ENCODE measurements around the gene DPP8.
"Not testable (repeated sequence)": the region's sequence is repeated elsewhere in the genome, so short reads cannot be mapped to it uniquely, and the experiment has no call there.

DNA sequence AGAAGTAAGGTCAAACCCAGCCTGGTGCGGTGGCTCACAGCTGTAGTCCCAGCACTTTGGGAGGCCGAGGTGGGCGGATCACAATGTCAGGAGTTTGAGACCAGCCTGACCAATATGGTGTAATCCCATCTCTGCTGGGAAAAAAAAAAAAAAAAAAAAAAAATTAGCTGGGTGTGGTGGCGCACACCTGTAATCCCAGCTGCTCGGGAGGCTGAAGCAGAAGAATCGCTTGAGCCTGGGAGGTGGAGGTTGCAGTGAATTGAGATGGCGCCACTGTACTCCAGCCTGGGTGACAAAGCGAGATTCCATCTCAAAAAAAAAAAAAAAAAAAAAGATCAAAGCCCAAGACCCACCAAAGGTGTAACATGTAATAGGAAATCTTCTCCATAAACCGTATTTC is 31.8 kb upstream of the DPP8 start:
- TF ChIP-seq, protein P1, sequence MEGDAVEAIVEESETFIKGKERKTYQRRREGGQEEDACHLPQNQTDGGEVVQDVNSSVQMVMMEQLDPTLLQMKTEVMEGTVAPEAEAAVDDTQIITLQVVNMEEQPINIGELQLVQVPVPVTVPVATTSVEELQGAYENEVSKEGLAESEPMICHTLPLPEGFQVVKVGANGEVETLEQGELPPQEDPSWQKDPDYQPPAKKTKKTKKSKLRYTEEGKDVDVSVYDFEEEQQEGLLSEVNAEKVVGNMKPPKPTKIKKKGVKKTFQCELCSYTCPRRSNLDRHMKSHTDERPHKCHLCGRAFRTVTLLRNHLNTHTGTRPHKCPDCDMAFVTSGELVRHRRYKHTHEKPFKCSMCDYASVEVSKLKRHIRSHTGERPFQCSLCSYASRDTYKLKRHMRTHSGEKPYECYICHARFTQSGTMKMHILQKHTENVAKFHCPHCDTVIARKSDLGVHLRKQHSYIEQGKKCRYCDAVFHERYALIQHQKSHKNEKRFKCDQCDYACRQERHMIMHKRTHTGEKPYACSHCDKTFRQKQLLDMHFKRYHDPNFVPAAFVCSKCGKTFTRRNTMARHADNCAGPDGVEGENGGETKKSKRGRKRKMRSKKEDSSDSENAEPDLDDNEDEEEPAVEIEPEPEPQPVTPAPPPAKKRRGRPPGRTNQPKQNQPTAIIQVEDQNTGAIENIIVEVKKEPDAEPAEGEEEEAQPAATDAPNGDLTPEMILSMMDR (IDR thresholded peaks at IDR 0.05 in 2 of 3, conservative IDR thresholded peaks at IDR 0.05 in 1 of 3; ENCODE audit: control insufficient read depth in 2 of 3, extremely low read depth in 1 of 3, insufficient read depth in 1 of 3, low read depth in 3 of 3, low read length in 3 of 3): not testable (repeated sequence)
- TF ChIP-seq HDGF (IDR thresholded peaks at IDR 0.05): not testable (repeated sequence)
